Right lung (tissue), 10 donors: ENCODE data around the gene ENHO. TPM values are rescaled to one million over a fixed set of nuclear protein-coding genes. Genes with fewer than 3 reads are reported as not detected.

Experiments
- DNase-seq, 2 donors: peaks; one replicate each; pipeline ENCODE4 v3.0.0-alpha.2; 2013
- long read RNA-seq, 8 donors: transcript quantifications; one replicate each; lab custom pipeline, GENCODE V29; 2026
- polyA plus RNA-seq, 5 donors: library from polyadenylated mRNA; unstranded; fragments of 120-200 nt; gene quantifications; one replicate each; pipeline versions ENCODE4 v1.2.1 to v1.2.3, GENCODE V29; 2013; ENCODE audit warnings: inconsistent platforms in 1 of 5, low replicate concordance in 1 of 5; ENCODE audit not compliant: insufficient read length in 5 of 5, insufficient read depth in 1 of 5

Gene ENHO
- 1 to 10 TPM in 3 of 5 donors, under 1 TPM in 2; 0.98 to 2.7 (median 1.1) TPM for polyA plus RNA-seq
- long read RNA-seq, donor 1, partial matches to known transcripts = 0 of 1 reads
- long read RNA-seq, donor 1, other reads (novel, unspliced or antisense) = 0 of 1 reads
- long read RNA-seq, donor 2, partial matches to known transcripts = 0 of 1 reads
- long read RNA-seq, donor 2, other reads (novel, unspliced or antisense) = 0 of 1 reads
- long read RNA-seq, donor 3, partial matches to known transcripts = 0 of 1 reads
- long read RNA-seq, donor 3, other reads (novel, unspliced or antisense) = 0 of 1 reads
- long read RNA-seq, donor 4 = 0 reads
- long read RNA-seq, donor 5 = 0 reads
- long read RNA-seq, donor 6 = 0 reads
- long read RNA-seq, donor 7, partial matches to known transcripts = 0 of 1 reads
- long read RNA-seq, donor 7, other reads (novel, unspliced or antisense) = 0 of 1 reads
- long read RNA-seq, donor 8 = 0 reads

DNA sequence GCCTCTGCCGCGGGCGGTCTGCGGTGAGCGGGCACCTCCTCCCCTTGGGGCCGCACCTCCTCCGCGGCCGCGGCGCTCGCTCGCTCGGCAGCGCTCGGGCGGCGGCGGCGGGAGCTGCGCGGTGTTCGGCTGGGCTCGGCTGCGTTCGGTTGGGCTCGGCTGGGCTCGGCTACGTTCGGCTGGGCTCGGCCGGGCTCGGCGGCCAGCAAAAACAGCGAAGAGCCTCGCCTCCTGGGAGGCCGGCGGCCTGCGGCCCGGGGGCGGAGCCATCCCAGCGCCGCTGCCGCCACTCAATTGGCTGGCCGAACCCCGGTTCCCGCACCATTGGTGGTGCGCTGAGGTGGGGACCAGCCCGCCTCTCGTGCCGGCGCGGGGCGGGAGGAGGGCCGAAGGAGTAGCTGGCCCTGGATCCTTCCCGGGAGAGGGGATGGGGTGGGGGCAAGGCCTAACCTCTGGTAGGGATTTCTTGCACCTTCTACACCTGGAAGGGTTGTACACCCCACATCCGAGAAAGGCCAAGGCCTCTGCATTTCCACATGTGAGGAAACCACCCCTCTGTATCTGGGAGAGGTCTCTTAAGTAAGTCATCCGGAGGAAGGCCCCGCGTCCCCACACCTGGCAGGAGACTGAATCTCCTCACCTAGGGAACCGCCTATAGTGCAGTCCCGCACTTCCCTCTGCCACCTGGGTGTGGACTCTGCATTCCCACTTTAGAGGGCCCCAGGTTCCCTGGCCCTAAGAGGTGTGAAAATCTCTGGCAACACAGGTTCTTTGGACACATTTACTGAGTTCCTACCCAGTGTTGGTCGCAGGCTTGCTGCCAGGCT is at the start of gene ENHO:
Gene ENHO, minus strand, starts transcription at position 20 of the 827 bp plus-strand sequence. CDS start 1,295 bp downstream, outside the sequence.
- peak; percentile 90 to 93 for DNase-seq

DNA sequence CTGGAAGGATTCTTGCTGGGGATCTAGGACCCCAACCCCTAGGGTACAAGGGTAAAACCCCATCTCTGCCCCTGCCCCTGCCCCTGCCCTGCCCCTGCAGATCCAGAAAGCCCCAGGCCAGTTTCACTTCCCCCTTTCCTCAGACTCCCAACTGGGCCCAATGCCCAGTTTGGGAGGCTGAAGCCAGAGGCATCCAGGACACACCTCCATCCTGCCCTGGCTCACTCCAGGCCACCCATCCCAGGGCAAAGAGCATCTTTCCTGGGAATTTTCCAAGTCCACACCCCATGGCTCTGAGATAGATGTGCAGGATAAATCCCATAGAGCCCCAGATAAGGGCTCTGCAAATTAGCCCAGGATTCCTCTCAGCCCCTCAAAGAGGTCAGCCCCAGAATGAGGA is 49.3 kb upstream of the ENHO start:
- DNase-seq = no peak

DNA sequence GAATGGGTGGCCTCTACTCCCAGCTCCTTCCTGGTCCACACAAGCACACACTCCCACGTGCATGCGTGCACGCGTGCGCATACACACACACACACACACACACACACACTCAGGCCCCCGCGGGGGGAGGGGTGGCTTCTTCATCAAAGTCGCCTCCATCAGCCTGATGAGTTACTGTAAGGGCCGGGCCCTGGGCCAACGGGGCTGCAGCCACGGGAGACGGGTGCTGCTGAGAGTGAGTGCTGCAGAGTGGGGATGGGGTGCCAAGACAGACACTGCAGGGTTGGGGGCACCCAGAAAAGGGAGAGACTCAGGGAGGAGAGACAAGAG is 48.7 kb upstream of the ENHO start:
- no peak for DNase-seq

DNA sequence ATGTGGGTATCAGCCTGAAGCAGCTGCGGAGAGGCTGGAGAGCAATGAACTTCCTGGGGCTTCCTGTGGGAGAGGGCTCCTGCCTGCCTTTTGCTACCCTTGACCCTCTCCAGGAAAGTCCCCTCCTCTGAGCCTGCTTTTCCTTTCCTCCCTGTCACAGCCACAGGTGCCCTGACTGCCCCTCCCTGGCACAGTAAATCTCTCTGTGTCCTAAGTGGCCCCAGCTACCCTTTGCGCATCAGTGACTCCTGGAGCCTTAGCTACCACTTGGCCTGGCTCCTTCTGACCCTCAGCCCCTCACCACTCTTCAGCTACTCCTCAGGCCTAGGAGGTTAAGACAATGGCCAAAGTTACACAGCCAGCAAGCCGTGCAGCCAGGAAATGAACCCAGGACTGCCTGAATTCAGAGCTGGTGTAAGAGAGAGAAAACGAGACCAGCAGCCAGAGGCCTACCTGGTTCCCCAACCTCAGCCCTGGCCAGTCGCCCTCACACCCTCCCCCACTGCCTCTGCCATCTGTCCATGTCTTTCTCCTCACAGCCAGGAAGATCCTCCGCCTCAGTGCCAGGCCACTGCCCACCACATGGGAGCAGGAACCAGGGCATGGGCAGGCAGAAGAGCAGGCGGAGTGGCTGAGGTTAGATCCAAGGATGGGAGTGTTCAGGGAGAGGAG is 48.2 kb upstream of the ENHO start:
- no peak for DNase-seq

DNA sequence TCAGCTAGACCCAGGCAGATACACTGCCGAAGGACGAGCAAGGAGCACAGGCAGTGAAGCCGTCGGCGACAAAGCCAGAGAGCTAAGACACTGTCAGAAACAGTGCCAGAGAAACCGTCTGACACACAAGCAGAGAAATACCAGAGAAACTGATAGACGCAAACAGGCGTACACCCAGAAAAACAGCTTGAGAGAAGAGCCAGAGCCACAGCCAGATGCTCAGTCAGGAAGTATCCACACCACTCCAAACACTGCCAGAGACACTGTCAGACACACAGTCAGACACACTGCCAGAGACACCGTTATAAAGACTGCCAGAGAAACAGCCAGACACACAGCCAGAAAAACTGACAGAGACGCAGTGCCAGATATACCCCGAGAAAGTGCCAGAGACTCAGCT is 47.6 kb upstream of the ENHO start:
- peak in 1 of 2 donors; percentile 68 for DNase-seq

DNA sequence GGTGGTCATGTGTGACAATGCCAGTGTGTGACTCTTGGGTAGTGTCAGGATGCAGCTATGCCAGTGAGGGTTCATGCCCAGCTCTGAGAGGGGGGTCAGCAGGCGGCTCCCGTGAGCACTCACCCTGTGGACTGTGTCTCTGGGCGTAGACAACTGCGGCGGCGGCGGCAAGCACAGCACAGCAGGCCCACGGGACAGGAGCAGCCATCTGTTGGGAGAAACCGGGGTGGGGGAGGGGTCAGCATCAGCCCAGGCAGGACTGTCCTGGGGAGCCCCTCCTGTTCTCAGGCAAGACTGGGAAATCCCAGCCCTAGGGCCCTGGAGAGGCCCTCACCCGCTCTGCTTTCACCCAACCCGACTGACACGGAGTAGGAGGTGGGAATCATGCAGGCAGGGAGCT is 46.0 kb upstream of the ENHO start:
- no peak for DNase-seq

DNA sequence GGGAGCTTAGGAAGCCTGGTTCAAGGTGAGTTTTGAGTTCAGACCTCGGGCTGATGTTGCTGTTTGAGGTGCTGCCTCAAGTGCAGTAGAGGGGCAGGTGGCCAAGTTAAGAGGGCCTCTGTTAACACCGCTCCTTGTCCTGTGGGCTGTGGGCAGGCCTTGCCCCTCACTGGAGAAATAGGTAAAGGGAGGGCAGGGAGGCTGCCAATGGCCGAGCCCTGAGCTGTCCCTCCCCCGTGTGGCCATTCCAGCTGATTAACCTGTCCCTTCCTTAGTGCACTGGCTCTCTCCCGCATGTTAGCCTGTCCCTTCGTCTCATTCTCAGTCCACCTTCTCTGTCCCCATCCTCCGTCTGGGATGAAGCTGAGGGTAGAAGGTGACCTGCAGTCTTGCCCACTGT is 45.3 kb upstream of the ENHO start:
- DNase-seq = no peak

DNA sequence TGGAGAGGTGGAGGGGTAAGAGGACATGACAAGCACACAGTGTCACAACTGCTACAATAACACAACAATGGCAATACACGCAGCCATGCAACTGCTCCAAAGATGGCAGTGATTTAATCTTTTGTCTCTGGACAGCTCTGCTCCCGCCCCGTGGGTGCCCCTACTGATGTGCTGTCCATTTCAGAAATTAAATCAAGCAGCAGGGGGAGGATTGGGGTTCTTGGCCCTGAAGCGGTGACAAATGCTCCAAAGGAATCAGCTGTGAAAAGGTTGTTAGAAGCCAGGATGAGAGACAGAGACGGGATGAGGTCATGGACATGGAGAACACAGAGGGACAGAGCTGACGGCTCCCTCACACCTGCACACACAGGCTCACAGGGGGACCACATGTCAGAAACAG is 44.2 kb upstream of the ENHO start:
- no peak for DNase-seq

DNA sequence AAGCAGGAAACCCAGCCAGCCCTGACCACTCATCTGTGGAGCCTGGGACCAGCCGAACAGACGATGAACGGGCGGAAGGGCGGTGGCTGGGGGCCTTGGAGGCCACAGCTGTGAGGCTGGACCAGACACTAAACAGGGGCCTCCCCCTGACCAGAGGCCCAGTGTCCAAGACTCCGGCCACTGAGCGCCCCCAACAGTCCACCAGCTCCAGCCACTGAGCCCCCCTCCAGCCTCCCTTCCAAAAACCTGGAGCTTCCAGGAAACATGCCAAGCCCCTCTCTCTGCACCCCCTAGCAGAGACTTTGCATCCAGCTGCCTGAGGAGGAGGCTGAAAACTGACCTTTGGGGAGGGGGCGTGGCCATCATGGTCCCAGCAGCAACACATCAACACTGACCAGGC is 43.5 kb upstream of the ENHO start:
- no peak for DNase-seq

DNA sequence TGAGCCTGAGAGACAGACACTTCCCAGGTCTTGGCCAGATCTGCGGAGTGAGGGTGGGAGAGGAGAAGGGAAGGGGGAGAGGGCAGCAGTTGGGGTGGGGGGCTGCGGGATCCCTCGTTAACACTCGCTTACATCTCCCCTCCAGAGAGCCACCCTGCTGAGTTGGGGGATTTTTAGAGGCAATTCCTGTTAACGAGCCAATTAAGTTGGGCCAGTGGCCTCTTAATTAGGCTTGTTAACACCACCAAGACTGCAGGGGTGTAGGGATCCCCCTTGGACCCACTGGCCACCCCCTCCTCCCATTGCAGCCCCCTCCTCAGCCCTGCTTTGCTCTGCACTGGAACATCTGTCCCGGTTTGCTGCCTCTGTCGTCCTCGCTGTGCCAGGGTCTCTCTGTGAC is 43.1 kb upstream of the ENHO start:
- DNase-seq = no peak

DNA sequence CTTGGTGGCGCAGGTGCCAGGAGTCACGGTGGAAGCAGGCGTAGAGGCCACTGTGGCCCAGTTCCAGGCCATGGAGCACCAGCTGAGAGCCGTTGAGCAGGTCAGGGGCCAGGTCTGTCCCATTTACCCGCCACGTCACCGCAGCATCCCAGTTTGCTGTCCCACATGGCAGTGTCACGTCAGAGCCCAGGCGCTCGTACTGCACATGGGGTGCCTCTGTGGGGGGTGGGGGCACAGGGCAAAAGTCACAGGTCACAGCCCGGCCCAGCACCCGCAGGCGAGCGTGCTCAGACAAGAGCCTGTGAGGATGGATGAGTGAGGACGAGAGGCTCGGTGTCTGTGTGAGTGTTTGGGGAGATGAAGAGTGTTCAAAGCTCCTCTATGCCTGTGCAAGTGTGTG is 41.8 kb upstream of the ENHO start:
- DNase-seq = no peak

DNA sequence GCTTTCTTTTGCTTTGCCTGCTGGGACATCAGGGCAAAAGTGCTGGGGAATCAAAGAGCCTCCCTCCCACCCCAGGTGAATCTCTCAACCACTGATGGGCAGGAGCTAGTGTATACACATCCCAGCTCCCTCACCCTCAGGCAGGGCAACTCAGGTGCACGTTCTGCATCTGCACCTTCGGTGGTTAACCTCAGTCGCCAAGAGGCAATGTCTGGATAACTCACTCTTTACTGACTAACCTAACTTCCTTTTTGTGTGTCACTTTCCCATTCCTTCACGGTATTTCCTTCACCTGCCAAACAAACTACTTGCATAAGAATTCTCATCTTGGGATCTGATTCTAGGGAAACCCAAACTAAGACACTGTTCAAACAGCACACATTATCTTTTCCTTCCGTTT is 40.5 kb upstream of the ENHO start:
- DNase-seq = no peak

DNA sequence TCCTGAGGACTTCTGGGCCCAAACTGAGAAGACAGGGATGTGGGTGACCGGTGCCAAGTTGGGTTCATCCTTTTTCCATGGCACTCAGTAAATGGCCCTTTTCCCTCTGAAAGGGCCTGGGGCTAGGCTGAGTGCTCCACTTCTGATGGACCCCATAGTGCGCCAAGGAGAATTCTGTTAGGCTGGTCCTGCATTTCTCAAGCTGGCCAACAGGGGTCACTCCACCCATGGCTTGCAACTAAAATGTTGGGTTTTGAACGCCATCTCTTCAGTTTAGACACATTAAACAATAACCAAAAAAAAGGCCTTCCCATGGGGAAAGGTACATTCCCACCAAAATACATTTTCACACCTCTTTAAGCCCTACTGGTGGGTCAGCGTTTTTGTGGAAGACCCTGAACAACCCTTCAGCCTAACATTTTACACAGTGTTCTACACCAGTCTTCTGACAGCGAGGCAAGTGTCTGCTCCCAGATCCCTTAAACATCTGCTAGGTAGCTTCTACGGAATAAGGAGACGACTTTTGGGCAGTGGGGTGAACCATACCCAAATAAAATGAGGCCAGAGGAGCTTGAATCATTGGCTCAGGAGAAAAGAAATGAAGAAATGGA is 39.5 kb upstream of the ENHO start:
- DNase-seq = no peak

DNA sequence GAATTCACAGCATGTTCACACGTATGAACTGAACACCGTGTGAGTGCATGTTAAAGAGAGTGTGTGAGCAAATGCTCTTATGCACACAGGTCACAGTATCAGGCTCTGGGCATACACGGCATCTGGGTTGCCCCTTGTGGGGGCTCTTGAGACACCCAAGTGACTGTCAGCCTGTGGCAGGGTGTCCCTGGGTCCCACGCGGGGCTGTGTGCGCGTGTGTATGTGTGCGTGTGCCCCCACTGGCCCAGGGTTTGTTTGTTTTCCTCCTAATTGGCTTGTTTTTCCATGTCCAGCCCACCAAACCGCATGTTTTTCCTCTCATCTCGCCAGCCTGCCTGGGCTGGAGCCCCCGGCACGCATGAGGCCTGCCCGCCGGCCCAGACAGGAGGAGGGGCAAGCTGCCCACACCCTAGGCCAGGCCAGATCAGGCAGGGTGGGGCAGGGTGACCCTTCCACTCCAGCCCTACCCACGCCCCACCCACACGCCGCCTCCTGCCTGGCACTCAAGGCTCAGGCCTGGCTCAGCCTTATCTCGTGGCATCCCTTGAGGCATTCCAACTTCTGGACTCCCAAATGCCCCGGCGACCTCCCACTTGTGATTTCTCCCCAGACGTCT is 37.9 kb upstream of the ENHO start:
- no peak for DNase-seq

DNA sequence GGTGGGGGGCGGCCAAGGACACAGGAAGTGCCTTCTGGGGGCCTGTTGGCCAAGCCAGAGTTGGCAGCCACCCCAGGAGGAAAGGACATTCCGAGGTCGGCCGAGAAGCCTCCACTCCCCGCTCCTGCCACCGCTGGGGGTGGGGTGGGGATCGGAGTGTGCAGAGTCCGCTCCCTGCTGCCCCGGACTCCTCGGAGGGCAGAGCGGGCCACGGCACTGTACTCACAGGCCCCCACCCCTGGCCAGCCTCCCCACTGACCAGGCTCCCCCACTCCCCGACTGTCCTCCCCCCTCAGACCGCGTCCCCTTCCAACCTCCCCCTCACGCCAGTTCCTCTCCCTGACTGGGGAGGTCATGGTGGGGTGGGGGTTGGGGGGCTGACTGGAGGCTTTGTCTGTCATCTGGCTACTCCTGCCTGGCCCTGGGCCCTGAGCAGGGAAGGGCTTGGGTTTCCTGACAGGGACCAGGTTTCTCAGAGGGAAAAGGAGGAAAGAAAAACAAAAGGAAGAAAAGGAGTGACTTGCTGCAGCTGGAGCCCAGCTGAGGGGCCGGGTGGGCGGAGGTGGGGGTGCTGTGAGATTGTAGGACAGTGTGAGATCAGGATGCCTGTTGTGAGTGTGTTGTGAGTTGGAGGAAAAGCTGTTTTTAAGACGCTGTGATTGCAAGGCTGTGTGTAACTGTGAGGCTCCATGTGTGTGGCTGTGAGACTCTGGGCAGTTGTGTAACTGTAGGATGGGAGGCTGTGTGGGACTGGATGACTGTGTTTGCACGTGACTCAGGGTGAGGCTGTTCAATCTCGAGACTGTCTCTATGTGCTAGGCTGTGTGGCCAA is 37.0 kb upstream of the ENHO start:
- DNase-seq = no peak

DNA sequence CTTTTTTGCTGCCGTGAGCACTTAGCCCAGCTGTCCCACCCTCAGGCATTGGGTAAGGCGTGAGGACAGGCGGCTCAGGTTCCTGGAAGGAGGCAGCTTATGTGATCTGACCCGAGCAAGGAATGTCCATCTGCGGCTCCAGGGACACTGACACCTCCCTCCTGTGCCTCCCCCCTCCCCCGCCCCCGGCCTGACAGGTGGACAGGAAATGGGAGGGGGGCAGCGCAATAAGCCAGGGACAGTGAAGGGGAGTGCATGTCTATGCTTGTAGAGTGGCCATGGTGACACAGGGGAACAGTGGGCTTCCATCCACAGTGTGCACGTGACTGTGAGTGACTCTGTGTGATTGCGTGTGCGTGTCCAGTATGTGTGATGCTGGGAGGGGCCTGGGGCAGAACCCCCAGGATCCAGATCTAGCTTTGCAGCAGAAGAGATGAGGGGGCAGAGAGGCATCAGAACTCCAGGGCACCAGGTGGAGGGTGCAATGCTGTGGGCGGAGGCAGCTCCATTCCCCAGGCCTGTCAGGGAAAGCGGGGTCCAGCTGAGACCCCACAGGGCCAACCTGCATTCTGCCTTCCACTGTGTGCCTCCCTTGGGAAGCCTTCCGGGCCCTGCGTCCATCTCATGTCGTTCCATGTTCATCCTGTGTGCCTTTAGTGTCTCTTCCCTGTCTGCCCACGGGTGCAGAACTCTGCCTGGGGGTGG is 36.3 kb upstream of the ENHO start:
- DNase-seq = no peak

DNA sequence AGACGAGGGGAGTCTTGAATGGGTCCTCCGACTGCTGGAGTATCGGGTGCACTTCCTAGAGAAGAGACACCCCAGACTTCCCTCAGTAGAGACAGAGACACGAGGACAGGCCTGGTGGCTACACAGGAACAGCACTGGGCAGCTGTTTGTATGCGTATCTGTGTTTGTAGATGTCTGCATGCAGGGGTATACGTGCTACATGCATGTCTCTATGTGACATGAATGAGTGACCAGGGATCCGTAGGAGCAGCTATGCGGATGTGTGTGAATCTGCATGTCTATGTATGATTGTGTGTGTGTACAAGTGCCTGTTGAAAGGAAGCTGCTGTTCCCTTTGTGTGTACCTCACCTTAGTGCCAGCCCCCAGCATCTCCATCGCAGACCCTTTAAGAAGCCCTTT is 35.6 kb upstream of the ENHO start:
- no peak for DNase-seq

DNA sequence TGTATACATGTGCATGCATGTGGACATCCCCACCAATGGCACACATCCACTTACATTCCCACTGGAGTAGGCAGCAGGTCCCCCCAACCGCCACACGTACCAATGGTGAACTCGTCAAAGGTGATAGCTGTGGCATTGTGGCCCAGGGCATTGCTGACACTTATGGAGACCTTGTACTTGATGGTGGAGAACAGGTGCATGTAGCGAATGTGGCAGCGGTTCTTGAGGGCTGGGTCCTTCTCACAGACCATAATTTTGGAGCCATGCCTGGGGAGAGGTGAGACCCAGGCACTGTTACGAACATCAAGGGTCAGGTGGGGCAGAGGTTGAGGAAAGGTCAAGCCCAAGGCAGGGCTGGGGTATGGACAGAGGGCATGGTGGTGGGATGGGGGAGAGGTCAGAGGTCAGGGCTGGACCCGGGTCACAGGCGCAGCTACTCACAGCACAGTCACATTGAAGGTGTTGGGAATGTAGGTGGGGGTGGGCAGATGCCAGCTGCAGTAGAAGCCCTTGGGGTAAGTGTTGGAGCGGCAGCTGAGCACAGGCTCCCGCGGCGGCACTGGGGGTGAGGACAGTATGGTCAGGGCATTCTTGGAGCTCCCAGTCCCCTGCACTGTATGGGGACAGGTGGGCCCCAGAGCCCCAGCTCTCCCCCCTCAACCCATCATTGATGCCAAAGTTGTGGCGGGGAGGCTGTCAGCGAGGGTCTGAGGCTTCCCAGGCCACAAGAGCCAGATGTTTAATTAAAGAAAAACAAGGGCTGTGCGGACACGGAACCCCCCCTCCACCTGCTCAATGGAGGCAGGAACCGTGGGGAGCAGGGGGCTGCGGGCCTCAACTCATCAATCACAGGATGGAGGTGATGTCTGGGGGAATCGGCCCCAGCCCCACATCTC is 34.9 kb upstream of the ENHO start:
- DNase-seq = no peak

DNA sequence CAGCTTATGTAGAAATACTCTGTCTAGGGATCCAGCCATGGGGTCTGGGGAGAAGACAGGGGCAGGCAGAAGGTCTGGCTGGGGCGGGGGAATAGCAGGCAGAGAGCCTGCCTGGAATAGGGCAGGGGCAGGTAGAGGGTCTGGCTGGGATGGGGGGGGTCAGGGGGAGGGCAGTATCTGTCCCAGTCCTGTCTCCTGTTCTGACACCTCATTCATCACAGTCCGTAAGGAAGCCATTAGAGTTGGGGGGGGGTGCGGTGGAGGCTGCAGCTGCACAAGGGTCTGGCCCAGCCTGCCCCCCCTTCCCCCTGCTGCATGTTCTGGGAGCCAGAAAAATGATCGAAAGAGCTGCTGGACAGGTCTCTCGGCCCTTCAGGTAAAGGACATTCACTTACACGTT is 34.2 kb upstream of the ENHO start:
- no peak for DNase-seq
